Stimulated activated CD8-positive, alpha-beta memory T cell treated with anti-CD3 and anti-CD28 coated beads, Interleukin-4, amount 100 ng/mL, for 4 hours (primary cell): ENCODE data around the gene NTRK2.
"Not testable (repeated sequence)": the region's sequence is repeated elsewhere in the genome, so short reads cannot be mapped to it uniquely, and the experiment has no call there.

ENCODE experiments used
- DNase-seq, 2 donors: peaks; one replicate each; pipeline ENCODE4 v3.0.0-alpha.2; 2020; ENCODE audit warnings: low read depth in 2 of 2, low spot score in 1 of 2

Gene NTRK2

DNA sequence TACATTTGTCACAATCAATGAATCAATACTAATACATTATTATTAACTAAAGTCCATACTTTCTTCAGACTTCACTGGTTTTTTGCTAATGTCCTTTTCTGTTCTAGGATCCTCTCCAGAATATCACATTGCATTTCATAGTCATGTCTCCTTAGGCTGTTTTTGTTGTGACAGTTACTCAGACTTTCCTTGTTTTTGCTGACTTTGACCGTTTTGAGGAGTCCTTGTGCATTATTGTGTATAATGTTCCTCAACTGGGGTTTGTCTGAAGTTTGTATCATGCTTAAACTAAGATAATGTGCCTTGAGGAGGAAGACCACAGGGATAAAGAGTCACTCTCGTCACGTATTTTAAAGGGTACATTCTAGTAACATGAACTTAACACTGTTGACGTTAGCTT is 376.9 kb downstream of the NTRK2 start:
- DNase-seq, result no peak

- no peak for DNase-seq
These were observed 383.8 kb downstream of the NTRK2 start for GRCh38 chr9:85053206-85053786.

- no peak for DNase-seq
These were observed 384.5 kb downstream of the NTRK2 start for GRCh38 chr9:85054017-85054416.

GRCh38 chr9:85055506-85056202 is 386.1 kb downstream of the NTRK2 start:
- DNase-seq, result no peak

- no peak for DNase-seq
These were observed 386.7 kb downstream of the NTRK2 start for GRCh38 chr9:85056203-85056572.

- DNase-seq, result no peak
These were observed 392.4 kb downstream of the NTRK2 start for GRCh38 chr9:85061969-85062368.

DNA sequence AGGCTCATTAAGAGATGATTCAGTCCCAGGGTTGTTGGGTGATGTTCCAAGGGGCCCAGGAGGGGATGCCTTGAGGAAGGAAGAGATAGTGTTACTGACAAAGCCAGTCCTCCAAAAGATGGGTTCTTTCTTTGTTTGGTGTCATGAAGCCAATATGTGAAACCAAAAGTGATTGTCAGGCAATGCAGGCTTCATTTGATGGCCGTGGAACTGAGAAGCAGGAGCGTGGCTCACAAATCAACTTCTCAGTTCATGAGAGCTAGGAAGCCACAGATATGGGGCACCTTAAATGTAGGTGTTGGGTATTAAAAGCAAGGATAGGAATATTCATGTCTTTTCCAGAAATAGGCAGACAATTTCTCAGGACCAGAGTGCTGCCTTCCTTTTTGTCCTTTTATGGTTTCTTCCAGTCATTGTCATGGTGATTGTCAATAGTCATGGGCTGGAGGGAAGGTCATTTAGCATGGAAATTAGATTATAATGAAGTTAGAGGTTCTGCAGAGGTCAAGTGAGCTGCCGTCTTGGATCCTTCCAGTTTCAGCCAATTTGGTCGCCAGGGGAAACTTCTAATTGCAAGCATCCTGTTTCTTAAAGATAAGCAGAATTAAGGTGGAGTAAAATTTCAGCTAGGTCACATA is 393.0 kb downstream of the NTRK2 start:
- DNase-seq, result no peak

DNA sequence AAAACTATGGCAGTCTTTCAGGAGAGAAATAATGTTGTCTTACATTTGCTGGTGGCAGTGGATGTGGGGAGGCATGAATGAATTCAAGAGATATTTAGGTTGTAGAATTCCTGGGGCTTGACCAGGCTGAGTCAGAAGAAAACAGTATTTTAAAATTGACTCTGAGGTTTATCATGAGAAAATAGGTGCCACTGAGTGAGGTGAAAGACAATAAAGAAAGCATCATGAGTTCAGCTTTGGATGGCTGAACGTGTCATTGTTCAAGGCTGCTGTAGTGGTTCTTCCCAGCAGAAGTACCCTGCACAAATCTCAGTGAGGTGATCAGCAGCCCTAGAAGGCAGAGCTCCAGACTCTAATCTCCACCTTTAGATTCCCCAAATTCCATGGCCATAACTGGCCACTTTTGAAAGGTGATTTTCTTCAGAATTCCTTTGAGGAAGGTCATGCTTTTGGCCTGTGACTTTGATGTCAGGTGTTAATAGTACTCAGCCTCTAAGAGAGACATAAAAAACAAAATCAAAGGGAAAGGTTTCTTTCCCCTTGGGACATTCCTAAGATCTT is 395.4 kb downstream of the NTRK2 start:
- DNase-seq, result no peak

GRCh38 chr9:85067792-85068191 is 398.3 kb downstream of the NTRK2 start:
- DNase-seq, result no peak

- not testable (repeated sequence) for DNase-seq
These were observed 399.9 kb downstream of the NTRK2 start for GRCh38 chr9:85069421-85069820.
